ENCODE measurements around the gene EHD4.

The EHD4 gene

GRCh38 chr15:41891946-41892345 is 80.4 kb downstream of the EHD4 start:
- Histone ChIP-seq H3K27me3 (ENCODE audit: control insufficient read depth, insufficient read depth, low read length) (no peaks in the 10 kb centered on the region), H3K9me3 (ENCODE audit: control insufficient read depth, insufficient read depth, low read length) (no peaks in the 10 kb centered on the region), H3K27ac (ENCODE audit: low read depth, low read length) (no peak overlapping the region), H3K9ac (ENCODE audit: low read depth, low read length) (no peak overlapping the region), H3K36me3 (ENCODE audit: control insufficient read depth, insufficient read depth, low read length) (no peaks in the 10 kb centered on the region), H3K4me3 (ENCODE audit: low read depth, low read length) (no peak overlapping the region), H3K4me1 (ENCODE audit: control insufficient read depth, insufficient read depth, low read length) (no peaks in the 10 kb centered on the region)

GRCh38 chr15:41891226-41891625 is 81.1 kb downstream of the EHD4 start:
- Histone ChIP-seq H3K4me1 (ENCODE audit: control insufficient read depth, insufficient read depth, low read length) (no peaks in the 10 kb centered on the region), H3K27me3 (ENCODE audit: control insufficient read depth, insufficient read depth, low read length) (no peaks in the 10 kb centered on the region), H3K27ac (ENCODE audit: low read depth, low read length) (no peak overlapping the region)

GRCh38 chr15:41890050-41890690 is 82.2 kb downstream of the EHD4 start:
- Histone ChIP-seq H3K9ac (ENCODE audit: low read depth, low read length) (no peak overlapping the region), H3K36me3 (ENCODE audit: control insufficient read depth, insufficient read depth, low read length) (no peaks in the 10 kb centered on the region), H3K27ac (ENCODE audit: low read depth, low read length) (no peak overlapping the region), H3K4me3 (ENCODE audit: low read depth, low read length) (no peak overlapping the region), H3K9me3 (ENCODE audit: control insufficient read depth, insufficient read depth, low read length) (no peaks in the 10 kb centered on the region), H3K27me3 (ENCODE audit: control insufficient read depth, insufficient read depth, low read length) (no peaks in the 10 kb centered on the region), H3K4me1 (ENCODE audit: control insufficient read depth, insufficient read depth, low read length) (no peaks in the 10 kb centered on the region)

More at GRCh38 chr15:41891226-41891625, 81.1 kb downstream of the EHD4 start:
- no peaks in the 10 kb centered on the region for H3K9me3 ChIP-seq (ENCODE audit: control insufficient read depth, insufficient read depth, low read length)
- H3K36me3 ChIP-seq (ENCODE audit: control insufficient read depth, insufficient read depth, low read length): no peaks in the 10 kb centered on the region
- no peak overlapping the region for H3K4me3 ChIP-seq (ENCODE audit: low read depth, low read length)
- no peak overlapping the region for H3K9ac ChIP-seq (ENCODE audit: low read depth, low read length)

- no peak overlapping the region for H3K9ac ChIP-seq (ENCODE audit: low read depth, low read length)
- no peak overlapping the region for H3K27ac ChIP-seq (ENCODE audit: low read depth, low read length)
- H3K9me3 ChIP-seq (ENCODE audit: control insufficient read depth, insufficient read depth, low read length): no peaks in the 10 kb centered on the region
- no peak overlapping the region for H3K4me3 ChIP-seq (ENCODE audit: low read depth, low read length)
- H3K27me3 ChIP-seq (ENCODE audit: control insufficient read depth, insufficient read depth, low read length): no peaks in the 10 kb centered on the region
- H3K4me1 ChIP-seq (ENCODE audit: control insufficient read depth, insufficient read depth, low read length): no peaks in the 10 kb centered on the region
- no peaks in the 10 kb centered on the region for H3K36me3 ChIP-seq (ENCODE audit: control insufficient read depth, insufficient read depth, low read length)
These were observed 83.6 kb downstream of the EHD4 start for GRCh38 chr15:41888662-41889253.

GRCh38 chr15:41887893-41888292 is 84.5 kb downstream of the EHD4 start:
- H3K9ac ChIP-seq (ENCODE audit: low read depth, low read length): no peak overlapping the region
- no peaks in the 10 kb centered on the region for H3K36me3 ChIP-seq (ENCODE audit: control insufficient read depth, insufficient read depth, low read length)
- H3K4me3 ChIP-seq (ENCODE audit: low read depth, low read length): no peak overlapping the region
- H3K27me3 ChIP-seq (ENCODE audit: control insufficient read depth, insufficient read depth, low read length): peaks cover 7% of the 10 kb centered on the region
- no peaks in the 10 kb centered on the region for H3K4me1 ChIP-seq (ENCODE audit: control insufficient read depth, insufficient read depth, low read length)
- no peak overlapping the region for H3K27ac ChIP-seq (ENCODE audit: low read depth, low read length)
- no peaks in the 10 kb centered on the region for H3K9me3 ChIP-seq (ENCODE audit: control insufficient read depth, insufficient read depth, low read length)

- no peaks in the 10 kb centered on the region for H3K4me1 ChIP-seq (ENCODE audit: control insufficient read depth, insufficient read depth, low read length)
- no peaks in the 10 kb centered on the region for H3K36me3 ChIP-seq (ENCODE audit: control insufficient read depth, insufficient read depth, low read length)
- H3K9me3 ChIP-seq (ENCODE audit: control insufficient read depth, insufficient read depth, low read length): no peaks in the 10 kb centered on the region
- H3K27ac ChIP-seq (ENCODE audit: low read depth, low read length): no peak overlapping the region
- H3K4me3 ChIP-seq (ENCODE audit: low read depth, low read length): no peak overlapping the region
- H3K9ac ChIP-seq (ENCODE audit: low read depth, low read length): no peak overlapping the region
- H3K27me3 ChIP-seq (ENCODE audit: control insufficient read depth, insufficient read depth, low read length): peaks cover 14% of the 10 kb centered on the region
These were observed 85.2 kb downstream of the EHD4 start for GRCh38 chr15:41887161-41887560.

GRCh38 chr15:41886741-41887140 is 85.6 kb downstream of the EHD4 start:
- Histone ChIP-seq H3K9ac (ENCODE audit: low read depth, low read length) (no peak overlapping the region), H3K27me3 (ENCODE audit: control insufficient read depth, insufficient read depth, low read length) (peaks cover 18% of the 10 kb centered on the region), H3K4me1 (ENCODE audit: control insufficient read depth, insufficient read depth, low read length) (no peaks in the 10 kb centered on the region), H3K9me3 (ENCODE audit: control insufficient read depth, insufficient read depth, low read length) (no peaks in the 10 kb centered on the region), H3K36me3 (ENCODE audit: control insufficient read depth, insufficient read depth, low read length) (no peaks in the 10 kb centered on the region), H3K27ac (ENCODE audit: low read depth, low read length) (no peak overlapping the region), H3K4me3 (ENCODE audit: low read depth, low read length) (no peak overlapping the region)

- Histone ChIP-seq H3K36me3 (ENCODE audit: control insufficient read depth, insufficient read depth, low read length) (no peaks in the 10 kb centered on the region), H3K9me3 (ENCODE audit: control insufficient read depth, insufficient read depth, low read length) (no peaks in the 10 kb centered on the region), H3K27me3 (ENCODE audit: control insufficient read depth, insufficient read depth, low read length) (peaks cover 27% of the 10 kb centered on the region), H3K9ac (ENCODE audit: low read depth, low read length) (no peak overlapping the region), H3K4me1 (ENCODE audit: control insufficient read depth, insufficient read depth, low read length) (no peaks in the 10 kb centered on the region), H3K27ac (ENCODE audit: low read depth, low read length) (no peak overlapping the region), H3K4me3 (ENCODE audit: low read depth, low read length) (no peak overlapping the region)
These were observed 86.5 kb downstream of the EHD4 start for GRCh38 chr15:41885841-41886240.

GRCh38 chr15:41885321-41885720 is 87.0 kb downstream of the EHD4 start:
- peaks cover 32% of the 10 kb centered on the region for H3K27me3 ChIP-seq (ENCODE audit: control insufficient read depth, insufficient read depth, low read length)
- H3K36me3 ChIP-seq (ENCODE audit: control insufficient read depth, insufficient read depth, low read length): no peaks in the 10 kb centered on the region
- no peak overlapping the region for H3K27ac ChIP-seq (ENCODE audit: low read depth, low read length)
- H3K9me3 ChIP-seq (ENCODE audit: control insufficient read depth, insufficient read depth, low read length): no peaks in the 10 kb centered on the region
- no peak overlapping the region for H3K9ac ChIP-seq (ENCODE audit: low read depth, low read length)
- H3K4me1 ChIP-seq (ENCODE audit: control insufficient read depth, insufficient read depth, low read length): no peaks in the 10 kb centered on the region
- H3K4me3 ChIP-seq (ENCODE audit: low read depth, low read length): no peak overlapping the region

- Histone ChIP-seq H3K4me1 (ENCODE audit: control insufficient read depth, insufficient read depth, low read length) (no peaks in the 10 kb centered on the region), H3K27ac (ENCODE audit: low read depth, low read length) (no peak overlapping the region), H3K36me3 (ENCODE audit: control insufficient read depth, insufficient read depth, low read length) (no peaks in the 10 kb centered on the region), H3K9ac (ENCODE audit: low read depth, low read length) (no peak overlapping the region), H3K9me3 (ENCODE audit: control insufficient read depth, insufficient read depth, low read length) (no peaks in the 10 kb centered on the region), H3K4me3 (ENCODE audit: low read depth, low read length) (no peak overlapping the region), H3K27me3 (ENCODE audit: control insufficient read depth, insufficient read depth, low read length) (peaks cover 39% of the 10 kb centered on the region)
These were observed 87.9 kb downstream of the EHD4 start for GRCh38 chr15:41884458-41884857.

GRCh38 chr15:41883484-41883825 is 88.9 kb downstream of the EHD4 start:
- H3K9ac ChIP-seq (ENCODE audit: low read depth, low read length): no peak overlapping the region
- no peaks in the 10 kb centered on the region for H3K4me1 ChIP-seq (ENCODE audit: control insufficient read depth, insufficient read depth, low read length)
- peaks cover 39% of the 10 kb centered on the region for H3K27me3 ChIP-seq (ENCODE audit: control insufficient read depth, insufficient read depth, low read length)
- no peaks in the 10 kb centered on the region for H3K36me3 ChIP-seq (ENCODE audit: control insufficient read depth, insufficient read depth, low read length)
- no peaks in the 10 kb centered on the region for H3K9me3 ChIP-seq (ENCODE audit: control insufficient read depth, insufficient read depth, low read length)
- no peak overlapping the region for H3K27ac ChIP-seq (ENCODE audit: low read depth, low read length)
- no peak overlapping the region for H3K4me3 ChIP-seq (ENCODE audit: low read depth, low read length)
